IPS-18a (cell line): ENCODE measurements around the gene RPL37.
"Not testable (repeated sequence)": the region's sequence is repeated elsewhere in the genome, so short reads cannot be mapped to it uniquely, and the experiment has no call there.

ENCODE experiments used
- H3K27ac ChIP-seq: one replicate; pipeline ENCODE4 v1.5.1; 2013; ENCODE audit warnings: low read length
- H3K27me3 ChIP-seq: one replicate; pipeline ENCODE4 v1.6.1; 2013; ENCODE audit warnings: mild to moderate bottlenecking, low read length; ENCODE audit not compliant: control insufficient read depth, insufficient read depth
- H3K36me3 ChIP-seq: one replicate; pipeline ENCODE4 v1.6.1; 2013; ENCODE audit warnings: low read depth, low read length; ENCODE audit not compliant: control insufficient read depth
- H3K4me1 ChIP-seq: one replicate; pipeline ENCODE4 v1.6.1; 2013; ENCODE audit warnings: low read depth, low read length; ENCODE audit not compliant: control insufficient read depth
- H3K4me3 ChIP-seq: one replicate; pipeline ENCODE4 v1.5.1; 2013; ENCODE audit warnings: low read length
- H3K9ac ChIP-seq: one replicate; pipeline ENCODE4 v1.6.1; 2013; ENCODE audit warnings: mild to moderate bottlenecking, low read length, moderate library complexity
- H3K9me3 ChIP-seq: one replicate; pipeline ENCODE4 v1.6.1; 2013; ENCODE audit warnings: low read depth, low read length; ENCODE audit not compliant: control insufficient read depth

RPL37 gene

DNA sequence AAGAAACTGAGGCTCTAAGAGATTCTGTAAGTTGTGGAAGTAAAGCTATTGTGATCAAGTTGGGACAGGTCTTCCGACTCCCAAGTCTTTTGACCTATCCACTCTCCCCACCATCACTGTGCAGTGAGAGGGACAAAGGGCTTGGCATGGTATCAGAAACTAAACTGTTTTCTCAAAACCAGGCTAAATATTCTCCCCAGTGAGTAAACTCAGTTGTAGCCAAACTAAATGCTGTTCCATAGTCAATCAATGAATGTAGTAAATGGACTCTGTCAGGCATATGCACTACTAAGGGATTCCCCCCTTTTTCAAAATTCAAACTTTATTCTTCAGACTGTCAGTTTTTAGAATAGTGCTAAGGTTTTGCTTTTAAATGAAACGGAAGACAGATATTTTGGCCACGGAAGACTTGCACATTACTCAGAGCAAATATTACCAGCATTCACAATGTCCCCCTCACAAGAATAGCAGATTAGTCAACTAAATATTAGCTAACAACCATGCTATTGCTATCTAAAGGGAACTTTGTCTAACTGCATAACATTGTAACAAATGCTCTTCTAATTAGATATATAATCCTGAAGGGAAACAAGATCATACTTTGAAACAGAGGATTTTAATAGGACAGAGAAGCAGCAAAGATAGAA, 44.0 kb downstream of the RPL37 start:
- H3K4me3 ChIP-seq, result no peak overlapping the region
- no peak overlapping the region for H3K9ac ChIP-seq
- H3K4me1 ChIP-seq, result no peaks in the 10 kb centered on the region
- no peaks in the 10 kb centered on the region for H3K36me3 ChIP-seq
- no peak overlapping the region for H3K27ac ChIP-seq
- H3K27me3 ChIP-seq, result no peaks in the 10 kb centered on the region
- H3K9me3 ChIP-seq, result no peaks in the 10 kb centered on the region

DNA sequence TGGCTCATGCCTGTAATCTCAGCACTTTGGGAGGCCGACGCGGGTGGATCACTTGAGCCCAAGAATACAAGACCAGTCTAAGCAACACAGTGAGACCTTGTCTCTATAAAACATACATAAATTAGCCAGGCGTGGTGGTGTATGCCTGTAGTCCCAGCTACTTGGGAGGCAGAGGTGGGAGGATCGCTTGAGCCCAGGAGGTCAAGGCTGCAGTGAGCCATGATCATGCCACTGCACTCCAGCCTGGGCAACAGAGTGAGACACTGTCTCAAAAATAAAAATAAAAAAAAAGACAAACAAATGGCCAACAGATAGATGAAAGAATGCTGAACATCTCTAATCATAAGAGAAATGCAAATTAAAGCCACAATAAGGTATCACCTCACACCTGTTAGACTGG, 46.1 kb downstream of the RPL37 start:
- not testable (repeated sequence) for H3K36me3 ChIP-seq, H3K27me3 ChIP-seq, H3K9ac ChIP-seq, H3K9me3 ChIP-seq, H3K27ac ChIP-seq, H3K4me3 ChIP-seq, H3K4me1 ChIP-seq

DNA sequence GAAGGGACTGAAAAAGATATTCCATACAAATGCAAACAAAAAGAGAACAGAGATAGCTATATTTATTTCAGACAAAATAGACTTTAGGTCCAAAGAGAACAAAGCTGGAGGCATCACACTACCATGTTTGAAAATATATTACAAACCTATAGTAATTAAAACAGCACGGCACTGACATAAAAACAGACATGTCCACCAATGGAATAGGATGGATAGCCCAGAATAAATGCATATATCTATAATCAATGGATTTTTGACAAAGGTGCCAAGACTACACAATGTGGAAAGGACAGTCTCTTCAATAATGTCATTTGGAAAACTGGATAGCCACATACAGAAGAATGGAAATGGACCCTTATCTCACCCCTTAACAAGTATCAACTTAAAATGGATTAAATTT, 47.0 kb downstream of the RPL37 start:
- no peaks in the 10 kb centered on the region for H3K36me3 ChIP-seq
- no peaks in the 10 kb centered on the region for H3K27me3 ChIP-seq
- no peak overlapping the region for H3K27ac ChIP-seq
- H3K9me3 ChIP-seq, result no peaks in the 10 kb centered on the region
- no peak overlapping the region for H3K4me3 ChIP-seq
- no peak overlapping the region for H3K9ac ChIP-seq
- no peaks in the 10 kb centered on the region for H3K4me1 ChIP-seq

DNA sequence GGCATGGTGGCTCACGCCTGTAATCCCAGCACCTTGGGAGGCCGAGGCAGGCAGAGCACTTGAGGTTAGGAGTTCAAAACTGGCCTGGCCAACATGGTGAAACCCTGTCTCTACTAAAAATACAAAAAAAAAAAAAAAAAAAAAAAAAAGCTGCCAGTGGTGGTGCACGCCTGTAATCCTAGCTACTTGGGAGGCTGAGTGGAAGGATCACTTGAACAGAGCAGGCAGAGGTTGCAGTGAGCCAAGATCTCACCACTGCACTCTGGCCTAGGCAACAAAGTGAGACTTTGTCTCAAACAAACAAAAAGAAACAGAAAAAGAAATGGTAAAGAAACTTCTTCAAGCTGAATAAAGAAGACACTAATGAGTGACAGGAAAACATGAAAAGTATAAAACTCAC, 48.4 kb downstream of the RPL37 start:
- H3K36me3 ChIP-seq, H3K9me3 ChIP-seq, H3K9ac ChIP-seq, H3K4me1 ChIP-seq, H3K27me3 ChIP-seq, H3K27ac ChIP-seq, H3K4me3 ChIP-seq: not testable (repeated sequence)

DNA sequence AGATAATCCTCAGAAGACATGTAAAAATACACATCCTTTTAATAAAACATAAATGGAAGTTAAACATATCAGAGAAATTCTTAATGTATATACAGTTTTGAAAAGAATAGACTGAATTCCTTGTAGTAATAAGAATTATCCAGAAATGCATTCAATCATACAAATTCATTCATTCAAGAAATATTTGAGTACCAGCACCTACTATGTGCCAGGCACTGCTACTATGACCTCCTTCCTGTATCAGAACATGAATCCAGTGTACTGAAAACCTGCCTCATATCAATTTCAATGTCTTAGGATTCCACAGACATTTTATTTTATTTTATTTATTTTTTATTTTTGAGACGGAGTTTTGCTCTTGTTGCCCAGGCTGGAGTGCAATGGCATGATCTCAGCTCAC, 50.1 kb downstream of the RPL37 start:
- no peak overlapping the region for H3K4me3 ChIP-seq
- H3K4me1 ChIP-seq, result no peaks in the 10 kb centered on the region
- no peaks in the 10 kb centered on the region for H3K9me3 ChIP-seq
- no peaks in the 10 kb centered on the region for H3K27me3 ChIP-seq
- H3K27ac ChIP-seq, result no peak overlapping the region
- H3K36me3 ChIP-seq, result no peaks in the 10 kb centered on the region
- no peak overlapping the region for H3K9ac ChIP-seq

DNA sequence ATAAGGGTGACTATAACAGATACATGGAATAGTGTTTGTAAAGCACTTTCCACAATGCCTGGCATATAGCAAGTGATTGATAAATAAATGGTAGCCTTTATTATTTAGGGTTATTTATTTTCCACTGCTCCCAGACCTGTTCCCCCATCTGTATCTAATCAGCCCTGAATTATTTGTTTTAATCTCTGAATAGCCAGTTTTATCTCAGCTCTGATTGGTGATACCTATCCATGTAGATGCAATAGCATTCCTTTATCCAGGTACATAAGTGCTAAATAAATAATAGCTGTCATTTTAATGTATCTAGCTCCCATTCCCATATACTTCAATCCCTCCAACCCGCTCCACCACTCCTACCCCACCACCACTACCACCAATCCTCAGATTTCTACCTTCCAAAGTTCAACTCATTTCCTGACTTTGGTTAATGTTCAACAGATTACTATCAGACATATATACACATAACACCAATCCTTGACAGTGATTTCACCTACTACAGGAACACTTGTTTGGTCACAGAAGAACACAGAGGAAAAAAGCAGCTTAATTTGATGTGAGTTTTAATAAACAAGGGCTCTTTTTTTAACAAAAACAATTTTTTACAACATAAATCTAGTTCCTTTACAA, 50.9 kb downstream of the RPL37 start:
- no peak overlapping the region for H3K4me3 ChIP-seq
- H3K27ac ChIP-seq, result no peak overlapping the region
- H3K27me3 ChIP-seq, result no peaks in the 10 kb centered on the region
- H3K9ac ChIP-seq, result no peak overlapping the region
- no peaks in the 10 kb centered on the region for H3K36me3 ChIP-seq
- H3K4me1 ChIP-seq, result no peaks in the 10 kb centered on the region
- no peaks in the 10 kb centered on the region for H3K9me3 ChIP-seq

DNA sequence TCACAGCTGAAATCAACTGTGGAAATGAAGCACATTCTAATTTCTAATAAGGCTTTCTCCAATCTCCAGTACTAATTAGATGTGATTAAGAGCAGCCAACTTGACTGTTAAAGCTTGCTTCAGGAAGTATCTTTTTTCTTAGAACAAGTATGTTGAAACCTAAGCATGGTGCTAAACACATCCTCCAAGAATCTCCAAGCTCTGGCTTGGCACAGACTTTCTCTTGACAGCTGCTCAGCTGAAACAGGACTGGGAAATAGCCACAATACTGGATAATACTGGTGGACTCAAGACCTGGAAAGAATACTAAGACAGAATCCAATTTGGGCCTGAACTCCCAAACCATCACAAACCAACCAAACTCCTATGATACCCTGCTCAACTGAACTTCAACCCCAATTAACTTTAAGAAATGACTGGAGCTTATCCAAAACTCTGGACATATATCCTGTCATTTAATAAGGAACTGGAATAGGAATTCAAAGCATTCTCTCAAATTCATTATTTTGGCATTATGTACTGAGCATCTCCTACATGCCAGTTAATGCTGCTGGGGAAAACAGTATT, 53.1 kb downstream of the RPL37 start:
- H3K36me3 ChIP-seq, result no peaks in the 10 kb centered on the region

DNA sequence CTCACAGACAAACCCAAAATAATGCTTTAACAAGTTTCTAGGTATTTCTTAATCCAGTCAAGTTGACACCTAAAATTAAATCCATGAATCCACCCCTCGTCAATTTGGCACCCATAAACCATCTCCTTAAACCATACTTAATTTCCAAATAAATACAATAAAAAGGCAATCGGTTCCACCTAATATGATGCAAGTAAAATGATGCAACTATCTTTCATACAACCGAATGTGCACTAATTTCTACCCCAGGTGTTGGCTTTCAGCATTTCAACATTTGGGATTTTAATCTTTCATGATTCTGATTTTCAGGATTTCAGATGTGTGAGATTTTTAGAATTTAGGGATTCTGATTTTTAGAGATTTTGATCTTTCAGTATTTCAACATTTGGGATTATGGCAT, 54.2 kb downstream of the RPL37 start:
- H3K4me3 ChIP-seq, result no peak overlapping the region
- no peaks in the 10 kb centered on the region for H3K4me1 ChIP-seq
- no peak overlapping the region for H3K27ac ChIP-seq
- no peak overlapping the region for H3K9ac ChIP-seq
- H3K9me3 ChIP-seq, result no peaks in the 10 kb centered on the region
- H3K36me3 ChIP-seq, result peaks cover 10% of the 10 kb centered on the region
- no peaks in the 10 kb centered on the region for H3K27me3 ChIP-seq

More for the DNA sequence above, 53.1 kb downstream of the RPL37 start:
- Histone ChIP-seq H3K9me3 (no peaks in the 10 kb centered on the region), H3K9ac (no peak overlapping the region), H3K27me3 (no peaks in the 10 kb centered on the region), H3K4me1 (no peaks in the 10 kb centered on the region), H3K4me3 (no peak overlapping the region), H3K27ac (no peak overlapping the region)

DNA sequence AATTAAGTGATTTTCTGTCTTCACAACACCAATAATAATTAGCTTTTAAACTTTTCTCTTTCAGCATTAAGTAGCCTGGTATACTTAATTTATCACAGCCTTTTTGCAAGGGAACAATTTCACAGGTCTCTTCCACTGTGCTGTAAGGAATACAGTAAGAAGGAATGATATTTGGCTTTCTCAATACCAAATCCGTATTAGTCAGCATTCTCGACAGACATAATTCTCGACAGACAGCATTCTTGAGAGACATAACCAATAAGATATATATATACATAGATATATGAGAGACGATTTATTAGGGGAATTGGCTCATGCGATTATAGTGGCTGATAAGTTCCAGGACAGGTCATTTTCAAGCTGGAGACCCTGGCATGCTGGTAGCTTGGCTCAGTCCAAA, 54.8 kb downstream of the RPL37 start:
- Histone ChIP-seq H3K4me1 (no peaks in the 10 kb centered on the region), H3K4me3 (no peak overlapping the region), H3K36me3 (peaks cover 16% of the 10 kb centered on the region), H3K9ac (no peak overlapping the region), H3K27me3 (no peaks in the 10 kb centered on the region), H3K9me3 (no peaks in the 10 kb centered on the region), H3K27ac (no peak overlapping the region)

DNA sequence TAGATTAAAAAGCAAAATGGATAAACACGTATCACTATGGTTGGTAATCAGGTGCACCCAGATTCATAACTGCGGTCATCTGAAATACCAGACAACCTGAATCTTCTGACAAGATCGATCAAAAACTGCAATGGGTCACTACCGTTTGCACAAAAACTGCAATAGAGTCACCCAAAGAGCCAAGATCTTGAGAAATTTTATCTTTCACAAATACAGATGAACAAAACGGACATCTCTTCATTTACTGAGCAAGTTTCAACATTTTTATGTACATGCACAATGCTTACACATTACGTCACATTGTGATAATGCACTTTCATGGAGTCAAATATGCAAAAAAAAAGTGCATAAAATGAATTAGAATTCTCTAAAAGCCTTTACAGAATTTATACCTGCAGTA, 55.5 kb downstream of the RPL37 start:
- Histone ChIP-seq H3K9me3 (no peaks in the 10 kb centered on the region), H3K4me1 (no peaks in the 10 kb centered on the region), H3K36me3 (peaks cover 19% of the 10 kb centered on the region), H3K9ac (no peak overlapping the region), H3K27ac (no peak overlapping the region), H3K27me3 (no peaks in the 10 kb centered on the region), H3K4me3 (no peak overlapping the region)

DNA sequence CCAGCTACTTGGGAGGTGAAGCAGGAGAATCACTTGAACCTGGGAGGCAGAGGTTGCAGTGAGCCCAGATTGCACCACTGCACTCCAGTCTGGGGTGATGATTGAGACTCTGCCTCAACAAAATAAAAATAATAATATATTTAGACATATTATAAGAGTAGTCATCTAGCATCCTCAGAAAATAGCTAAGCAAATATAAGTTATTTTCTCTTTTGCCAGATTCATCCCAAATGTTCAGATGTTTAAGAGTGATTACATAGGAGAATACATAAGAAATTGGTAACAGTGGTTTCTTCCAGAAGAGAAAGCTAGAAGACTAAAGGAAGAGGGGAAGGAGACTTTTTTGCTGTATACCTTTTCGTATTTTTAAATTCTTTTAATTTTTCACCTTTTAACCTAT, 56.9 kb downstream of the RPL37 start:
- Histone ChIP-seq H3K36me3 (peaks cover 22% of the 10 kb centered on the region), H3K9ac (no peak overlapping the region), H3K27ac (no peak overlapping the region), H3K4me3 (no peak overlapping the region), H3K27me3 (no peaks in the 10 kb centered on the region), H3K4me1 (no peaks in the 10 kb centered on the region), H3K9me3 (no peaks in the 10 kb centered on the region)

DNA sequence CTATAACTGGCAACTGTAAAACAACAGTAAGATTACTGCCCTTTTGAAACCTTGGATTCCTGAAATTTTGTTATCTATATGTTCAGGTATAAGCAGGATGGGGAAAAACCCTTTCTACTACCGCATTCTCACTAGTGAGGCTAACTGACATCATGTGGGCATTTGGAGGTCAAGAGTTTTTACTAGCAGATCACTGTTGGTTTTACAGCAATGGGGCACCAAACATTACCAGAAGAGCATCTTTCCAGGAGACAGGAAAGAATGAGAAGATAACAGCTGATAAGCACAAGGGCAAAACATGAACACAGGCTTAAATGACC, 58.4 kb downstream of the RPL37 start:
- Histone ChIP-seq H3K9ac (no peak overlapping the region), H3K4me1 (no peaks in the 10 kb centered on the region), H3K27me3 (no peaks in the 10 kb centered on the region), H3K36me3 (peaks cover 28% of the 10 kb centered on the region), H3K27ac (no peak overlapping the region), H3K9me3 (no peaks in the 10 kb centered on the region), H3K4me3 (no peak overlapping the region)
